ENCODE measurements around the gene FAM241A.
"Not testable (repeated sequence)": the region's sequence is repeated elsewhere in the genome, so short reads cannot be mapped to it uniquely, and the experiment has no call there.

FAM241A gene

GRCh38 chr4:112140536-112140935 is 4.7 kb upstream of the FAM241A start:
- DNase-seq = no peak

GRCh38 chr4:112141366-112142138 is 3.7 kb upstream of the FAM241A start:
- no peak for DNase-seq

- DNase-seq = no peak
Observed at GRCh38 chr4:112142182-112142581, 3.1 kb upstream of the FAM241A start.

- no peak for DNase-seq
Observed at GRCh38 chr4:112143781-112144180, 1.5 kb upstream of the FAM241A start.

GRCh38 chr4:112144546-112145325 is 518 bp upstream of the FAM241A start:
- DNase-seq = no peak

GRCh38 chr4:112145790-112146501 is 692 bp downstream of the FAM241A start:
- peak; percentile 27 for DNase-seq

- DNase-seq = no peak
Observed at GRCh38 chr4:112146502-112146813, 1.2 kb downstream of the FAM241A start.

- no peak for DNase-seq
Observed at GRCh38 chr4:112147697-112148096, 2.4 kb downstream of the FAM241A start.

GRCh38 chr4:112150920-112151319 is 5.7 kb downstream of the FAM241A start:
- no peak for DNase-seq

- no peak for DNase-seq
Observed at GRCh38 chr4:112152521-112152920, 7.3 kb downstream of the FAM241A start.

GRCh38 chr4:112153211-112153791 is 8.0 kb downstream of the FAM241A start:
- DNase-seq = no peak

- no peak for DNase-seq
Observed at GRCh38 chr4:112156112-112156511, 10.9 kb downstream of the FAM241A start.

GRCh38 chr4:112156553-112156952 is 11.3 kb downstream of the FAM241A start:
- no peak for DNase-seq

GRCh38 chr4:112163706-112164105 is 18.5 kb downstream of the FAM241A start:
- DNase-seq = not testable (repeated sequence)

- DNase-seq = no peak
Observed at GRCh38 chr4:112167794-112168193, 22.5 kb downstream of the FAM241A start.

GRCh38 chr4:112168719-112169500 is 23.7 kb downstream of the FAM241A start:
- DNase-seq = no peak

- DNase-seq = no peak
Observed at GRCh38 chr4:112170451-112170993, 25.3 kb downstream of the FAM241A start.

GRCh38 chr4:112171051-112171763 is 26.0 kb downstream of the FAM241A start:
- not testable (repeated sequence) for DNase-seq

GRCh38 chr4:112172180-112172579 is 26.9 kb downstream of the FAM241A start:
- no peak for DNase-seq

- DNase-seq = no peak
Observed at GRCh38 chr4:112173593-112174558, 28.6 kb downstream of the FAM241A start.
